GM19438 (cell line): ENCODE data around the gene AHNAK.
"Not testable (repeated sequence)": the region's sequence is repeated elsewhere in the genome, so short reads cannot be mapped to it uniquely, and the experiment has no call there.

Source experiments
- ATAC-seq: cut with Tn5 transposase; IDR thresholded peaks from one replicate; pipeline ENCODE4 v1.9.1; 2021; ENCODE audit warnings: low read depth; ENCODE audit not compliant: unreplicated experiment

The AHNAK gene

DNA sequence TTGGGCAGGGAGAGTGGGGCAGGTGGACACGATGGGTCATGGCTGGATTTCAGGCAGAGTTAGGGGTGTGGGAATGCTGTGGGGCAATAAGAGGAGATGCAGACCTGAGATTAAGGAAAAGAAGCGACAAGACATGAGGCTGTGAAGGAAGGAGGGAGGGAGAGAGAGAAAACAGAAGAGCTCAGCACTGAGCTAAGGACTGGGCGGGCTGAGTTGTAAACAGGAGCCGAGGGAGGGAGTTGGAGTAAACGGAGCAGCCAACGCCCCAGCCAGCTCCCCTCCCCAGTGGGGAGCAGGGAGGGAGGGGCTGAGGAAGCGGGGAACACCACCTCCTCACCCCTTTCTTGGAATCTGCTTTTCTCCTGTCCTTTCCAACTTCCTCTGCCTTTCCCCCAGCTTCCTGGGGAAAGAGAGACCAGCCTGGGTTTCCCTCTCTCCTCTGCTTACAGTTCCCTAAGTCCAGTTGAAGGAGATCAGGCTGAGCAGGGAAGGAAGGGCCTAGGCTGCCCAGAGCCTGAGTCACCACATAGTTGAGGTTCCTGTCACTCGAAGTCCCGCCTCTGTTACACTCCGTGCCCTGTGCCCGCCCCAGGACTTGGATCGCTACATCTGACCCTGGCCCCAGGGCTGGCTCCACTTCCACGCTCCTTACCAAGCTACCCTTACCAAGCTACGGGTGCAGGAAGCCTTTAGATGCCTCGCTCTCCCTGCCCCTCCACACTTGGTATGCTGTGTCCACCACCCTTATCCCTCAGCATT lies 6.7 kb upstream of the AHNAK start:
- ATAC-seq = no peak

DNA sequence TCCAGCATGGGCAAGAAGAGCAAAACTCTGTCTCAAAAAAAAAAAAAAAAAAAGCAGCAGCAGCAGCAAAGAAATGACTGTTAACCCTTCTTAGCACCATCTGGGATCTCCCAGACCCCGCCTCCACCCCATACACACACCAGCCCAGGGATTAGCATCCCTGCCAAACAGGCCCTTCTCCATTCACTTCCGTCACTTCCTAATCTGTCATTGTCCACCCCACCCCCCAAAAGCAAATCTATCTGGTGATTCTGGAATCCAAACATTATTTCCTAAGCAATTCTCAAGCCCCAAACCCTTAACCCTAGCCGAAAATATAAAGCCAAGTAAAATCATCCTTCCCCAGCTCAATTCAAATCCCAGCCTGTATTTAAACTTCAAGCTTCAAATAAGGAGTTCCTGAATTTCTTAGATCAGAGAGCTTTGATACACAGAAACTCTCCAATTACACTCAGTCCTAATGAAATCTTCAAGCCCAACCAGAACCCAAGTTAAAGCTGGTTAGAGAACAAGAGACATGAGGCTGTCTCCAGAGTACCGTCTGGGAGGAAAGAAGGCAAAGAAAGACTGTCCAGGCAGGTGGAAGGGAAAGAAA lies 6.0 kb upstream of the AHNAK start:
- ATAC-seq = no peak

DNA sequence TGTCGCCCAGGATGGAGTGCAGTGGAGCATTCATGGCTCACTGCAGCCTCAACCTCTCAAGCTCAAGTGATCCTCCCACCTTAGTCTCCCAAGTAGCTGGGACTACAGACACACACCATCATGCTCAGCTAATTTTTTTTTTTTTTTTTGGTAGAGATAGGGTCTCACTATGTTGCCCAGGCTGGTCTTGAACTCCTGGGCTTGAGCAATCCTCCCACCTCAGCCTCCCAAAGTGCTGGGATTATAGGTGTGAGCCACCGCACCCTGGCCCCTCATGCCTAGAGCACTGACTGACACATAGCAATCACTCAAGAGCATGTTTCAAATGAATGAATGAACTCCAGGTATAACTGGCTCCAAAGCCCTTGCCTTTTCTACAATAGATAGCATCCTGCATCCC lies 3.9 kb upstream of the AHNAK start:
- not testable (repeated sequence) for ATAC-seq

DNA sequence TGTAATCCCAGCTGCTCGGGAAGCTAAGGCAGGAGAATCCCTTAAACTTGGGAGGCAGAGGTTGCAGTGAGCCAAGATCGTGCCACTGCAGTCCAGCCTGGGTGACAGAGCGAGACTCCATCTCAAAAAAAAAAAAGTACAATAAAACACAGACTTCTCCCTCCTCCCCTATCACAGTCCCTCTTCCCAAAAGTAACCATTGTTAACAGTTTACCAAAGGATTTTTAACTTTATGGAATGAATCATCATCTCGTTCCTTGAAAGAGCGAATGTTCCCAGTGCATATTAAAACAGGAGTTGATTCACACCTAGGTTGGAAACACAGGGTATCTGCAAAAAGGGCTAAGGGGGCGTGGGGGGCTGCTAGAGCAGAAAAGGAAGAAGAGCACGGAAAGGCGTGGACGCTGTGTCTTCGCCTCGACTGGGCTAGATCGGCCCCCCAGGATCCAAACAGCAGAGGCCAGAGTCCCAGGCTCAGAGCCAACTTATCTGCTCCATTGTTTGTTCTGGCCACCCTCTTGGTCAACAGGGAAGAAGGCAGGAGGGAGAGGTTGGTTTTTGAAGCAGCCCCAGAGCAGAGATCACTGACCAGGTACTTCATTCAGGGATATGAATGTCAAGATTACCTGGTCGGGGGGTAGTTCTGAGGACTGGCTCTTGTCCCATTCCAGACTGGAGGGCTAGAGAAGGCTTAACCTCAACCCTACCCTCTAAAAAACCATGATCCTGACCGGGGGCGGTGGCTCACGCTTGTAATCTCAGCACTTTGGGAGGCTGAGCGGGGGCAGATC lies 2.1 kb upstream of the AHNAK start:
- ATAC-seq = no peak

DNA sequence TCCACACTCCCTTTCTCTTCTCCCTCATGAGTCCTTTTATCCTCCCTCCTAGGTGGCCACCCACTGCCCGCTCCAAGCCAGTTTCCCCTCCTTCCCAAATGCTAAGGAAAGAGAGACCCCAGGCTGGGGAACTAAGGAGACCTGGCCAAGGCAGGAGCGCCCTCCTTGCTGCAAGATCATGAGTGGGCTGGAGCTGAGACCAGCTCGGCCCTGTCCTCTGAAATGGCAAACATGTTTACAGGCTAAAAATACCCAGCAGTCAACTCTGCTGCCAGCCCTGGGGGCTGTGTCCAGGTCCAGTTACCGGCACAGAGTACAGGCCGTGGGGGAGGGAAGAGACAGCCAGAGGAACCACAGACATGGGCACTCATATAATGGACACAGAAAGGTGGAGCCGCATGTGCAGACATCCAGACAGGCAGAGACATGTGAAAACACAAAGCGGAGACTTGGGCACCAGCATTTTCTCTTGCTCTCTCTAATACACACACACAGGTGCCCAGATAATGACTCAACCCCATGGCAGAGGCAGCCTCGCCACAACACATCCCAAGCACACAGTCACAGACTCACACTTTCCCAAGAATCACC lies 1.2 kb upstream of the AHNAK start:
- ATAC-seq = no peak

DNA sequence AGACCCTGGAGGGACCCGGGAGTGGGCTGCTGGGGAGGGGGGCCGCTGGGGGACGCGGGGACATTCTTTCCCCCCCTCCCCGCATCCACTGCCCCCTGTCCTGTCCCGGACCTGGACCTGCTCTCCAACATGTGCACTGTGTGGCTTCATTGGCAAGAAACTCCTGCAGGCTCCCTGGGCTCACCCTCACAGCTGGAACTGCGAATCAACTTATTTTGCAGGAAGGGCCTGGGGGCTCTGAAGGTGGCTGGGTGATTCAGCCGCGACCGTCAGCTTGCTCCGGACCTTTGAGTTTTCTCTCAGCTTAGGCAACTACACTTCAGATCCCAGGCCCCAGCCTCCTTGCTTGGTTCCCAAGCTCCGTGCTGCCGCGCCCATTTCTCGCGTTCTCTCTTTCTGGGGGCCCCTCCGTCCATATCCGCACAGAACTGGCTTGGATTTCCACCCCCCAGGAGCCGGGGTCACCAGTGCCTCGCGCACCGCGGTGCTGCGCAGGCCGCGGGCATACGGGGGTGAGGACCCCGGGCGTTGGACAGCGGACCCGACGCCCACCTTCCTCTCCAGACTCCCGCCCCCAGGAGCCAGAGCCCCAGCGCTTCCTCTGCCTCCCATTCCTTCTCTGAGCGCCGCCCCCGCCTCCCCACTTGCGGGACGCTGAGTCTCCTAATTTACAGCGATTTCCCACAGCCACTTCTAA lies 471 bp upstream of the AHNAK start:
- no peak for ATAC-seq

DNA sequence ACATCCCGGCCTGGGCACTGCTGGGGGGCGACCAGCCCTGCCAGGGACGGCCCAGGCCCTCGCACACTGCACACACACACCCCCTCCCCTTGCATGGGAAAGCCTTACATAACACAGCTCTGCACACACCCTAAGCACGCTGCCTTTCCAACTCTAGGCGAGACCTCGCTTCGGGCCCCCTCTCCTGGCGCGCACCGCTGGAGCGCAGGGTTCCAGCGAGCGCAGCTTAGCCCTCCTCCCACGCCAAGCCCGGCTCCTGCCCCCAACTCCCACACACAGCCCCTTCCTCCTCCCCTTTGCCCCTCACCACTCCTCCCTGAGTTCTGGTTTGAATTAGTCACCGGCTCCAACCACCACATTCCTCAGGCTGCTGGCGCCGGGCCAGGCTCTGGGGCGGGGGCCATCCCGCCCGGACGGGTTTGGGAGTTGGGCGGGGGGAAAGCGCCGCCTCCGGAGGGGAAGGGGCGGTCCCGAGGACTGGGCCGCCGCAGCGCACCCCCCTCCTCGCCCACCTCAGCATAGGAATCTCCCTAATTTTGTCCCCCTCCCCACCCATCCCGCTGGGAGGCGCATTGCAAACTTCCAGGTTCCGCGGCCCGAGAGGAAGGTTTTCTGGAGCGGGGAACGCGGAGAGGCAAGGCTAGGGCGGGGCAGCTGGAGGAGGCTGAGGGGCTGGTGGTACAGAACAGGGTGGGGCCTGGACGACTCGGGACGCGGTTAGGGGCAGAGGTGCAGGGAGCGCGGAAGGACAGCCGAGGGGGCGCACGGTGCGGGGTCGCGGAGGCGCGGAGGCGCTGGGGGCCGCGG lies 966 bp downstream of the AHNAK start:
- no peak for ATAC-seq

DNA sequence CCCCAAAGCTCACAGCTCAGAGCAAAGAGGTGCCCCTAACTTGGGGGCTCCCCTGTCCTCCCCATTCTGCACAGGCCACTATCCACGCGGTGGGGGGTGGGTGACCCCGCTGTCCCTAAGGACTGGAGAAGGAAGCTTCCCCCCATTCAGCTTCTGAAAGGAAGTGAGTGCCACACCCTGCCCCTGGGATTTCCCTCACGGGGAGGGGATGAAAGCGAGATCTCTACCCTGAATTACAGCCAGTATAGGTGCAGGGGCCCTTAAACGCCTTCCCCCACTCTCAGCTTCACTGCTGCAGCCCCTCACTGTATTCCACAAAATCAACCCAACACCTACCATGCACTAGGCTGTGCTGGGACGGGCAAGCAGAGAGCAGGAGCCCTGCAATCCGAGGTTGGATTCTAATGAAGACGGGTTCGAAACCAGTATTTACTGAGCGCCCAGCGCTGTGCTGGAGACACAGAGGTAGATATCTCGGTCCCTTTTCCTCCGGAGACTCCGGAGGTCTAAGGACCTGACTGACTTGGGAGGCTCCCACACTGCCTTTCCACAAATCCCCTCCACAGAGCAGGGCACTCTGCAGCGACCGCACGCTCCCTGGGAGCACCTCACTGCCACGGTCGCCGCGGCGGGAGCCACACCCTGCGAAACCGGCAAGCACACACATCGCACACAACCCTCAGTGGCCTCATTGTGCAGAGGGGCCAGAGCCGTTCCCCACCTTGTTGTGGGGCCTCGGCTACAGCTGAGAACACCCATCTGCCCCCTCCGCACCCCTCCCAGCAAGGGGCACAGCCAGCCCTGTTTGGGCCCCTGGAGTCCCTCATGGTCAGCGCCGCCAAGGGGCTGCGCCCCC lies 1.8 kb downstream of the AHNAK start:
- ATAC-seq = no peak

DNA sequence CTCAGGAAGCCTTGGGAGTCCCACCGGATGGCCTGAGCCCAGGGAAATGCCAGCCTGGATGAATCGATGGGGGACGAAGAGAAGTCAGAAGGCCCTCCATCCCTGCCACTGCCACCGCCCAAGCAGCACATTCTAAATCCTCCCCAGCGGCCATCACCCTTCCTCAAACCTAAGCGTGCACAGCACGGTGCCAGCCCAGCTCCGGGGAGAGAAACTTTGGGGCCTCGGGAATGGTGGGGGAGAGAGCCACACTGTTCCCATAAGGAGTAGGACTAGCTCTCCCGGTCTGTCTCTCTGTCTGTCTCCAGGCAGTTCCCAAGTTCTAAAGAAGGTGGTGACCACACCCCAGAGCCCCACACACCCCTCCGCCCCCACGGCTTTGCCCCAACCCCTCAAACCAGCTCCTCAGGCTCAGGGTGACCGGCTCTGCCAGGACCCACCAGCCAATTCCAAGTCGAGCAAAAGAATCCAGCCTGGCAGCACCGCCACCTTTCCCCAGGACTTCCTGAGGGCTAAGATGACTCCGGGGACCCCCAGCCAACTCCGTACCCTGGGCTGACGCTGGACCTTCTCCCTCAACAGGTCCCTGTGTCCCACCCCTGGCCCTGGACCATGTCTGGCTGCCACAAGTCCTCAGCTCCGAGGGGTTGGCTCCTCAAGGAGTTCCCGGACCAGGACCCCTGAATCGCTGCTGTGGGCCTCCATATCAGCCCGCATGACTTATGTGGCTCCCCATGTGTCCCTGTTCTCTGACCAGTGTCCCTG lies 2.7 kb downstream of the AHNAK start:
- no peak for ATAC-seq

DNA sequence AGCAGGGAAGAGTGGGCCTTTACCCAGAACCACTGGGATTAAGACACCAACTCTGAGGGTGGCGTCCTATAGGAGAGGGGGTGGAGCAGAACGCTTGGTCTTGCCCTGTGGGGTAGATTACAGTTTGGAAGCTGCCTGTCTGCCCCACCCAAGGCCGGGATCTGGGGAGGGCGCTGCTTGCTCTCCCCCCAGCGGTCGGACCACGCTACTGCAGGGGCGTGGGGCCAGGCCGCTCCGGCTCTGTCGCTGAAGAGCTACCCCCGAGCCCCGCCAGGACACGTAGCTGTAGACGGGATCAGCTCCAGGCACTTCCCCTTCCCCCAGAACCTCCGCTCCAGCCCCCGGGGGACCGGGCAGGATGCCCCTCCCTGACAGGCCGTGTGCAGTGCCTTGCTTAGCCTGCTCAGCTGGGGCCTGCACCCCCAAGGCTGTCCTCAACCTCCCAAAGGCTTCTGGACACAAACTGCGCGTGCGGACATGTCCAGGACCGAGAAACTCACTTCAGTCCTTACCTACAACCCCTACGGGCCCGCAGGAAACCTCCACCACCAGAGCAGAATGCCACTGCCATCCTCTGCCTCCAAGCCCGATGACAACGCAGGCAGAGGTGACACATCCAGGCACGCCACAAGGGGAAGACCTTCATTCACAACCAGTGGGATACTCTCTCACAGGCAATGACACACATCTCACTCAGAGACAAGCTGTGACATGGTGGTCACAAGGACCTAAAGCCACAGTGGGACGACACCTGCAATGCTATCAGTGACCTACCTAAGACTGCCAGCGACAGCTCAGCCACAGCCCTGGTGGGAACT lies 3.6 kb downstream of the AHNAK start:
- ATAC-seq = no peak

DNA sequence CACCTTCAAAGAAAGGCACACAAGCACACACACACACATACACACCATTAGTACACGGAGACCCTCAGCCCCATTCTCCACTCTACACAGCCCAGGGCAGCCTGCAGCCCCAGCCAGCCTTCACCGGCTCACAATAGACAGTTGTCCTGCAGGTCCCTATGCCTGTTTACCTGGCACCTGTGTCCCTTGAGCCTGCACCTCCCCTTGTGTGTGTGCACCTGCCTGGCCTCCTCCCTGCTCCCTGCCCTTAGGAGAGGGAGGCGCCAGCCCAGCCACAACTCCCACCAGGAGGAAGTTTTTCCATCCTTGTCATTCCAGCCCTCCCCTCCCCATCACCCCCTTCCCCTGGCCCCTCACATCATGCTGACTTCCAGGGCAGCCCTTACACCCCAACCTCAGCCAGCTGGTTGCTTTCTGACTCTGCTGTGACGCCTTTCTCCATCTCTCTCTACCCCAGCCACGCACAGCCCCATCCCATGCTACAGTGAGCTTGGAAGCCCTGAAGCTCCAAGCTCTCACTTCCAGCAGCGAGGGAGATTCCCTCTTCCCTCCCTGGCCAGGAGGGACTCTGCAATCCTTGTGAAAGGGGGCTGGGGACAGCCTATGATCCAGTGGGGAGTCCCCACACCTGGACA lies 4.4 kb downstream of the AHNAK start:
- no peak for ATAC-seq

DNA sequence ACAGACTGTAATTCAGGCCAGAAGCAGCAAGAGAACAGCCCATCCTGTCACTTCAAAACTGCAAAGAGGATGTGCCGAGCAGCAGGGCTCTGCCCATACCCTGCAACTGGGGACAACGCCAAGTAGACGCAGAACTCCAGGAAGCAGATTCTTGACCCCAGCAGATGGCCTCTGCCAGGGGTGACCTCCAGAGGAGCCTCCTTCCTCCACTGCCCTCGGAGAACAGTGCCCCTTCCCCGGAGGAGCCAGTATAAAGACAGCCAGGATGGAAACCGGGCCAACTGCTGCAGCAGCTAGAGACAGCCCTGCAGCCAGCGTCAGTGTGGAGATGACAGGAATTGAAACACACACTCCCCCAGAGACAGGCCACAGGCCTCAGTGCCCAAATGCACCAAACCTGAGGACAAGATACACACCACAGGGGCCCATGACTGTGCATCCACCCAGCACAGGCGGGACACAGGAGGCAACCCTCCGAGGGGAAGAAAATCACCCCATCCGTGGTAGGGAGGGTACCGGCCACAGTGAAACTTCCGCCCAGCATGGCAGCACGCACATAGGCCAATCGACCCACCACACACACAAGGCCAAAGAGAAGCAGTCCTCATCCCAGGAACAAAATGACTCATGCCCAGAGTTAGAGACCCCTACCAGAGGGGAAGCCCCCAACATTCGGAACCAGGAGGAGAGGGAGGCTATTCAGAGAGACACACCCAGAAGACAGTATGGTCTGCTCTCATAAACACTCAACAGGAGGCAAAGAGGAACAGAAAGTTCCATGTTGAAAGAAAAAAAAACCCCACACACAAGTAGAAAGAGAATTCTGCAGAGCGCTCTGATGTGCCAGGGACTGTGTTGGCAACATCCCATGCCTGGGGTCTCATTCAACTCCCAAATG lies 5.6 kb downstream of the AHNAK start:
- peak; percentile 53 for ATAC-seq

DNA sequence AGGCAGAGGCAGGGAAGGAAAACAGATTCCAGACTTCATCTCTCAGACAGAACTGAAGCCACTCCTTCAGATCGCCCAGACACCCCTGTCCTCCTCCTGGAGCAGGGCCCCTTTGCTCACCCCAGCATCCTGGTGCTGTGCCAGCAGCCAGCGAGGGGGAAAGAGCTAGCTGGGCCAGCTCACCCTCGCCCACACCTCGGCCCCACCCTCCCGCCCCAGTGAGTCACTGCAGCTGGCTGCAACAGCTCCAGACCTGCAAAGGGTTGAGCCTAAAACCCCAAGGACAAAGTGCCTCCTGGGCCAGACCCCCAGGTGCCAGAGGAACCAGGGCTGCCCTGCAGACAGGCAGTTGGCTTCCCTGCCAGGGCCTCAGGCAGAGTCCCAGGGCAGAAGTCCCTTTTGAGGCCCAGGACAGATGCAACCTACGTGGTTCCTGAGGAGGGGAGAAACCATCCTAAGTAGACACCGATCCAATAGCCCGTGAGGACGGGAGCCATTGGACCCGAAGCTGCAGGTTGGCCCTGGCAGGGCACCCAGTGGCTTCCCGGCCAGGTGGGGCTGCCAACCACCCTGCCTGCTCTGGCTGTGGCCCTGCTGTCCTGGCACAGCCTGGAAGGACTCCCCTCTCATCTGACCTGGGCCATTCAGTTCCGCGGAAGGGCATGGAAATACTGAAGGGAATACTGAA lies 7.2 kb downstream of the AHNAK start:
- ATAC-seq = no peak

DNA sequence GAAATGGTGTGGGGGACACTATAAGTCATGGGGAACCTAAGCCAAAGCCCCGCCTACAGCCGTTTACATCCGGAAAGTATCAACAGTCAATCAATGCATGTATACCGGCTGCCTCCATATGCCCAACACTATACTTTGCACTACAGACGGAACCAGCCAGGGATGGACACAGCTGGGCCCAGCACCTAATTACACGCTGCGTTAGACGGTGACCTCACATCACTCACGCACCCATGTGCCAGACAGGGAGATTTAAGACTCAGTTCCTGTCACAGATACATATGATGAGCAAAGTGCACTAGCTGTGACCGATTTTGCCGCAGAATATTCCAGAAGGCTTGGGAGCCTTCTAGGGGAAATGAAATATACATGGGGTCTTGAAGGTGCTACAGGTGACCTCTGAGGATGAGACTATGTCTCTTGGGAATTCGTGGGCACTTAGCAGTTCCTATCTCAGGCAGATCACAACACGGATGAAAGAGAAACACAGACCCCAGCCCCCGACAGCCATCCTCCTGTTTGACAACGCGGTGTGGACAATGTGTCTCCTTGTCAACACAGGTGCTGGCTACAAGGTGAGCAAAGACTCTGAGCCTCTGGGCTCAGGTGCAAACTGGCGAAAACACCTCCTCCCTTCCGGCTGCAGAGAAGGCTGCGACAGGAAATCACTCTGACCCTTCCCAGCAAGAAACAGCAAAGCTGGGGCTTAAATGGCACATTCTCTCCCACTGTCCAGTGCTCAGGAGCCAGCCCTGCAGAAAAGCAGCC lies 8.0 kb downstream of the AHNAK start:
- ATAC-seq = no peak
